Dendritic cell treated with granulocyte-macrophage colony-stimulating factor and Interleukin-4, amounts not matched to agents 40 ng/mL and 50 ng/mL, for 4 days (primary cell): ENCODE data around the gene COL21A1.
"Not testable (repeated sequence)": the region's sequence is repeated elsewhere in the genome, so short reads cannot be mapped to it uniquely, and the experiment has no call there.

Source experiments
- H3K27ac Mint-ChIP-seq: one replicate; pipeline ENCODE4 v1.8.0; 2022; ENCODE audit warnings: mild to moderate bottlenecking, mixed read lengths
- H3K27me3 Mint-ChIP-seq: one replicate; pipeline ENCODE4 v1.8.0; 2022; ENCODE audit warnings: mild to moderate bottlenecking, mixed read lengths
- H3K36me3 Mint-ChIP-seq: one replicate; pipeline ENCODE4 v1.8.0; 2022; ENCODE audit warnings: low read depth, mixed read lengths
- H3K4me1 Mint-ChIP-seq: one replicate; pipeline ENCODE4 v1.8.0; 2022; ENCODE audit warnings: low read depth, mixed read lengths
- H3K4me3 Mint-ChIP-seq: one replicate; pipeline ENCODE4 v1.8.0; 2022; ENCODE audit warnings: mild to moderate bottlenecking, moderate library complexity, mixed read lengths
- H3K9me3 Mint-ChIP-seq: one replicate; pipeline ENCODE4 v1.8.0; 2022; ENCODE audit warnings: mixed read lengths
- intact Hi-C: fragments of 100-400 bp; cut with micrococcal nuclease; formaldehyde crosslinking; loops from one replicate; pipeline ENCODE4 v1.15.0; 2022

COL21A1 gene

GRCh38 chr6:56263596-56264315 is 16.4 kb upstream of the COL21A1 start:
- intact Hi-C loops, result no loop called here
- Mint-ChIP-seq H3K4me3 (no peak overlapping the region), H3K27me3 (no peaks in the 10 kb centered on the region), H3K4me1 (no peaks in the 10 kb centered on the region), H3K27ac (no peak overlapping the region), H3K9me3 (no peaks in the 10 kb centered on the region), H3K36me3 (no peaks in the 10 kb centered on the region)

- H3K4me1 Mint-ChIP-seq, H3K4me3 Mint-ChIP-seq, intact Hi-C loops, H3K36me3 Mint-ChIP-seq, H3K9me3 Mint-ChIP-seq, H3K27me3 Mint-ChIP-seq, H3K27ac Mint-ChIP-seq: not testable (repeated sequence)
Measured at GRCh38 chr6:56260593-56260992, 13.2 kb upstream of the COL21A1 start.

DNA sequence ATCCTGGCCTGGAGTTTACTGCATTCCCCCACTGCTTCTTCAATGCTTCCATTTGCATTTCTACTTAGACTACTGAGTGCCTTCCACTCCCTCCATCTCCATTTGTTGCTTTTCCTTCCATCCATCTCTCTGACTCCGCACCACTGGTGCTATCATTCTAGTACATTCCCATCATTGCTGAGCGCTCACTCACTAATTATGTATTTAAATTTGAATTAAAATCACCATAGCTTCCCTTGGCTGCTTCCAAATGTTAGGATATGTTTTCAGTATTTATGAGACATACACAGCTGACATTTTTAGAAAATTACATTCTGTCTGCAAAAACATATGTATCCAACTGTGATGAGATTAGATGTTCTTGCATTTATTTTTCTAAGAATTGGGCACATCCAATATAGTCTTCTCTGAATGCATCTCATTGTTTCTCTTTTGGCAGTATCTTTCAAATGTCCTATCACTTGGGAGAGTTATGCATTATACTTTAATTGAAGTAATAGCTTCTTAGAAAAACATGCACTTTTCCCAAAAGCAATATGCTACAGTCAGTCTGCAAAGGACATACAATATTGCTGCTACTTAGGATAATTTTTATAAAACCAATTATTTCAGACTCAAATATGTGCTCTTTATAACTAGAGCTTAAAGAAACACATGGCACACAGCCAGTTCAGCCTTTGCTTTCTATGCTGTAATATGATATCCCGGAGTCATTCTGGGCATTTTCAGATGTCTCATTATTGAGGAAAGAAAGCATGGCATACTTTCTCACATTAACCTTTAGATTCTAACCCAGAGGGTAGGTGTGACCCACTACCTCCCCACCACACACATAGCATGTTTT is 12.1 kb upstream of the COL21A1 start:
- intact Hi-C loops, result no loop called here
- no peaks in the 10 kb centered on the region for H3K36me3 Mint-ChIP-seq
- no peaks in the 10 kb centered on the region for H3K9me3 Mint-ChIP-seq
- H3K4me1 Mint-ChIP-seq, result no peaks in the 10 kb centered on the region
- H3K27me3 Mint-ChIP-seq, result peaks cover 2% of the 10 kb centered on the region
- no peak overlapping the region for H3K4me3 Mint-ChIP-seq
- H3K27ac Mint-ChIP-seq, result no peak overlapping the region

DNA sequence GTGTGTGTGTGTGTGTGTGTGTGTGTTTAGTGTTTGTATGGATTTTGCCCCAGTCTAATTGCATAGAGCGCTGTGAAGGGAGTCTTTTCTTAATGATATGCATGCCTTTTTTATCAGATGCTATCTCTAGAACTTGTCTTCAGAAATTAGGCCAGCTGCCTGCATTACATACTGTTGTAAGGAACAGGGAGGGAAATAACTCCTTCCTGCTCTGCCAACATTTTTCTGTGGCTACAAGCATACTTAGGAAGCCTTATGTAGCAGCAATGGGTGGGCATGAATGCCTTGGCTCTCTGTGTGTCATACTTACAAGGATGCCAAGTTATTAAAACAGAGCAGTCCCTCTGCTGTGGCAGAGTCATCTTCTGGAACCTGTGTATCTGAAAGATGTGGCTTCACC is 8.0 kb upstream of the COL21A1 start:
- no peaks in the 10 kb centered on the region for H3K4me1 Mint-ChIP-seq
- no peak overlapping the region for H3K27ac Mint-ChIP-seq
- H3K27me3 Mint-ChIP-seq, result peaks cover 3% of the 10 kb centered on the region
- no peaks in the 10 kb centered on the region for H3K9me3 Mint-ChIP-seq
- intact Hi-C loops, result no loop called here
- H3K4me3 Mint-ChIP-seq, result no peak overlapping the region
- H3K36me3 Mint-ChIP-seq, result no peaks in the 10 kb centered on the region

DNA sequence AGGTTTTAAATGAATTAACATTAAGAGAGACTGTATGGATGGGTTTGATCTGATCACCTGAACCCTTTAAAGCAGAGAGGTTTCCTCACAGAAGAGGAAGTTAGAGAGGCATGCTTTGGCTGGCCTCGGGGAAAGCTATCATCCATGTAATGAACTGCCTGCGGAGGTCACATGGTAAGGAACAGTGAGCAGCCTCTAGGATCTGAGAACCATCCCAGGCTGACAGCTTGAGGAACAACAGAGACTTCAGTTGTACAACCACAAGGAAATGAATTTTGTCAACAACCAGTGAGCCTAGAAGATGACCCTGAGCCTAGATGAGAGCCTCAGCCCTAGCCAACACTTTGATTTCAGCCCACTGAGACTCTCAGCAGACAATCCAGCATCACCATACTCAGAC is 2.9 kb upstream of the COL21A1 start:
- H3K27me3 Mint-ChIP-seq, result peaks cover 38% of the 10 kb centered on the region
- no peak overlapping the region for H3K4me3 Mint-ChIP-seq
- no peak overlapping the region for H3K27ac Mint-ChIP-seq
- peaks cover 10% of the 10 kb centered on the region for H3K4me1 Mint-ChIP-seq
- no peaks in the 10 kb centered on the region for H3K36me3 Mint-ChIP-seq
- H3K9me3 Mint-ChIP-seq, result no peaks in the 10 kb centered on the region
- intact Hi-C loops, result no loop called here

GRCh38 chr6:56247654-56248122 is 308 bp upstream of the COL21A1 start:
- intact Hi-C loops, result no loop called here
- Mint-ChIP-seq H3K27me3 (peaks cover 38% of the 10 kb centered on the region), H3K4me1 (peaks cover 20% of the 10 kb centered on the region), H3K4me3 (no peak overlapping the region), H3K27ac (no peak overlapping the region), H3K9me3 (no peaks in the 10 kb centered on the region), H3K36me3 (no peaks in the 10 kb centered on the region)

DNA sequence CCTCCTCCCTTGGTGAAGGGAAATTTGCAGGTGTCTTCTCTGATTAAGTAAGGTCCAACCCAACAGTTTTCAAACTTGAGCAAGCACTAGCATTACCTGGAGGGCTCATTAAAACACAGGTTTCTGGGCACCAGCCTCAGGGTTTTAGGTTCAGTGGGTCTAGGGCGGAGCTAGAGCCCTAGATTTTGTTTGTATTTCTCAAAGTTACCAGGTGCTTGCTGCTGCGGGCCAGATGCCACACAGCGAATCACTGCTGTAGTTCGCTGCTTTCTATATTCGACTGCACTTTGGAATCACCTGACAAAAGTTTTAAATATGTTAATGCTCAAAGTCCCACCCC is 869 bp downstream of the COL21A1 start:
- no peaks in the 10 kb centered on the region for H3K36me3 Mint-ChIP-seq
- peaks cover 20% of the 10 kb centered on the region for H3K4me1 Mint-ChIP-seq
- H3K27me3 Mint-ChIP-seq, result peaks cover 36% of the 10 kb centered on the region
- intact Hi-C loops, result no loop called here
- no peaks in the 10 kb centered on the region for H3K9me3 Mint-ChIP-seq
- H3K27ac Mint-ChIP-seq, result no peak overlapping the region
- H3K4me3 Mint-ChIP-seq, result no peak overlapping the region

DNA sequence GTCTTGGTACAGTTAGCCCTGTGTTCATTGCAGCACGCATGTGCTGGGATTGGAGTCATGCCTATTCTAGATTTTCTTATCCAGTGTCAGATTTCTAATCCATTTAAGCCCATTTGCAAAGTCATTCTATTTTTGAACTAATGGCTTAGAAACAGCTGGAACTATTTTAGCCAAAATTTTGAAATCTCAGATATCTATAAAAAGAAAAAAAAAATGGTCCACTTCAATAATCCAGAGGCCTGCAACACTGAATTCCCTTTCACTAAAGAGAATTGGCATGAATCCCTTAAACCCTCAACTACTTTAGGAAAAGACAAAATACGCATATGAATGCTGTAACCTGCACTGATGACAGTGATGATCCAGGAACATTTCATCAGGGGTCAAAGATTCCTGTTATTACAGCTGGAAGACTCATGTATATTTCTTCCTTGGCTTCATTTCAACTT is 1.5 kb downstream of the COL21A1 start:
- Mint-ChIP-seq H3K4me3 (no peak overlapping the region), H3K27me3 (peaks cover 36% of the 10 kb centered on the region), H3K9me3 (no peaks in the 10 kb centered on the region), H3K36me3 (no peaks in the 10 kb centered on the region), H3K27ac (no peak overlapping the region), H3K4me1 (peaks cover 20% of the 10 kb centered on the region)
- intact Hi-C loops, result no loop called here

DNA sequence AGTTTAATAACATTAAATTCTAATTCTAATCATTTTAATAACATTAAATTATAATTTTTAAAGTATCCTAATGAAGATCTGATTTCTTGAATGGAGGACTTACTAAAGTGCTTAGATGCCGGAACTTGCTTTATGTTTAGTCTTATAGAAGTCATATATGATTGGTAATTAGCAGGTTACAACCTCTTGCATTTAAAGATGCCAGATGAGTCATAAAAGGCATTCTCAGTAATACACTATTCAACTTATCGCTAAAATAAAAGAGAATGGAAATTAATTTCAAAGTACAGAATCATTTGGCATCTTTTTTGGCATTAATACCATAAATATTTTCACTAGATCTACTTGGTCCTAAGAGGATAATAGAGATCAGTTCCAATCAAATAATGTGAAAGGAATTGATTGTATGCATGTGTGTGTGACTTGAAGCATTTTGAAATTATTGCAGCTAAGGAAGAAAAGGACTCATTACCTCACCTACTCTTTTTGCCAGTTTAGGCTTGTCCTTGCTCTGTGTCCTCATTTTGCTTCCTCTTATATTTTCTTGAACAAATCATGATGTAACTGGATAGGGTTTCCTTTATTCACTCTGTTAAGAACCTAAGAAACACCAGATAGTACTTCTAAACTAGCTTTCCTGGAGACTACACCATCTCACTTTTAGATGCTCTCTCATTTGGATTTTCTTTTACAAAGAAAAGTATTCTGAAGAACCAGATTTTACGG is 2.7 kb downstream of the COL21A1 start:
- Mint-ChIP-seq H3K9me3 (no peaks in the 10 kb centered on the region), H3K4me1 (peaks cover 20% of the 10 kb centered on the region), H3K27ac (no peak overlapping the region), H3K4me3 (no peak overlapping the region), H3K27me3 (peaks cover 36% of the 10 kb centered on the region), H3K36me3 (no peaks in the 10 kb centered on the region)
- intact Hi-C loops, result no loop called here

GRCh38 chr6:56244089-56244488 is 3.3 kb downstream of the COL21A1 start:
- no peak overlapping the region for H3K4me3 Mint-ChIP-seq
- H3K4me1 Mint-ChIP-seq, result peaks cover 20% of the 10 kb centered on the region
- intact Hi-C loops, result no loop called here
- H3K27ac Mint-ChIP-seq, result no peak overlapping the region
- peaks cover 30% of the 10 kb centered on the region for H3K27me3 Mint-ChIP-seq
- H3K36me3 Mint-ChIP-seq, result no peaks in the 10 kb centered on the region
- H3K9me3 Mint-ChIP-seq, result no peaks in the 10 kb centered on the region

- Mint-ChIP-seq H3K9me3 (no peaks in the 10 kb centered on the region), H3K36me3 (no peaks in the 10 kb centered on the region)
- intact Hi-C loops, result no loop called here
Measured at GRCh38 chr6:56243518-56244070, 3.8 kb downstream of the COL21A1 start.

GRCh38 chr6:56242346-56242745 is 5.0 kb downstream of the COL21A1 start:
- peaks cover 12% of the 10 kb centered on the region for H3K27me3 Mint-ChIP-seq
- H3K36me3 Mint-ChIP-seq, result no peaks in the 10 kb centered on the region
- no peak overlapping the region for H3K27ac Mint-ChIP-seq
- intact Hi-C loops, result no loop called here
- no peak overlapping the region for H3K4me3 Mint-ChIP-seq
- peaks cover 16% of the 10 kb centered on the region for H3K4me1 Mint-ChIP-seq
- no peaks in the 10 kb centered on the region for H3K9me3 Mint-ChIP-seq

More at GRCh38 chr6:56243518-56244070, 3.8 kb downstream of the COL21A1 start:
- H3K4me1 Mint-ChIP-seq, result peaks cover 20% of the 10 kb centered on the region
- H3K27ac Mint-ChIP-seq, result no peak overlapping the region
- H3K4me3 Mint-ChIP-seq, result no peak overlapping the region
- H3K27me3 Mint-ChIP-seq, result peaks cover 25% of the 10 kb centered on the region

DNA sequence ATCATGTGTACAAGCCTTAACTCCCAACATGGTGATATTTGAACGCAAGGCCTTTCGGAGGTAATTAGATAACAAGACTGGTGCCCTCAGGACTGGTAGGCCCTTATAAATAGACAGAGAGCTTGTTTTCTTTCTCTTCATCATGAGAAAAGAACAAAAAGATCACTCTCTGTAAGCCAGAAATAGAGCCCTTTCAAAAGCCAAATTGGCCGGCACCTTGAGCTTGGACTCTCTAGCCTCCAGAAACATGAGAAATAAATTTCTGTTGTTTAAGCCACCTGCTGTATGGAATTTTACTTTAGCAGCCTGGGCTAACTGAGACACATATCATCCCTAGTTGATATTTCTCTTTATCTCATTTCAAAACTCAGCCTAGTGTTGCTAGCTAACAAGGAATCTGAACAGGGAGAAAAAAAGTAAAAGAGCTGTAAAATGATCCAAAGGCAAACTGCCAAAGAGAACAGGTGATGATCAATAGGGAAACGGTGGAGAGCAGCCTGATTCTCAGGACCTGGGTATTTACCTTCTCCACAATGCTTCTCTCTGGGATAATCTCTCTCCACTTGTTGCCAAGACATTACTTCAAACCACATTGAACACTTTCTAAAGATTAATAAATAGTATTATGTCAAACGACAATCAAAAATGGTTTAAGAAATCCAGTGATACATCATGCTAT is 6.1 kb downstream of the COL21A1 start:
- intact Hi-C loops, result no loop called here
- Mint-ChIP-seq H3K9me3 (no peaks in the 10 kb centered on the region), H3K27me3 (peaks cover 1% of the 10 kb centered on the region)

More for the DNA sequence above, 6.1 kb downstream of the COL21A1 start:
- Mint-ChIP-seq H3K27ac (no peak overlapping the region), H3K4me1 (peaks cover 10% of the 10 kb centered on the region), H3K36me3 (no peaks in the 10 kb centered on the region), H3K4me3 (no peak overlapping the region)
